ENCODE measurements around the gene HDAC4.

The HDAC4 gene

DNA sequence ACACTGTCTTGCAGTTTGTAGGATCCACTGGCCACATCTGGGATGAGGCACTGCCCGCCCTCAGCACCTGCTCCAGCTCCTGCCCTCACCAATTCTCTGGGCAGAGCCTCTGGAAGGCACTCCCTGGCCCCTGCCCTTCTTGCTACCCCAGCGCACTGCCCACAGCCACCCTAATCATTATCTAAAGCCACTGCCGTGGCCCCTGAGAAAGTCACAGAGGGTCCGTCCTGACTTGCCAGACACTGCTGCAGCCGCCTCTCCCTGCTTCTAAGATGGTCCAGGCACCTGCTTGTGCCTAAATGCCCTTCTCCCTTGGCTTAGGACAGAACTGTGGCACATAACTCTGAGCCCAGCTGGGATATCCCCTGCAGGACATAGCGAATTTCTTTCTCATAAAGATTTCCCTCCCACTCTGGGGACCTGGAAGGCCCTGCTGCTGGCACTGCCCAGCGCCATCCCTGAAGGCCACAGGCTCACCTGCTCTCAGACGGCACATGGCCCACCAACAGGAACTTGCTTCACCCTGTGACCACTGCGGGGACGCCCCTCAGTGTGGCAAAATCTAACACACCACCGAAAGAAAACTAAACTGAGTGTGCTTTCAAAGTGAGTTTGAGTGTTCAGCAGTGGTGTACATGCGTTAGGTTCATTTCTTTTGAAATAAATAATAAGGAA is 244.9 kb downstream of the HDAC4 start:
- no peak for DNase-seq (ENCODE audit: low read depth in 2 of 2)

DNA sequence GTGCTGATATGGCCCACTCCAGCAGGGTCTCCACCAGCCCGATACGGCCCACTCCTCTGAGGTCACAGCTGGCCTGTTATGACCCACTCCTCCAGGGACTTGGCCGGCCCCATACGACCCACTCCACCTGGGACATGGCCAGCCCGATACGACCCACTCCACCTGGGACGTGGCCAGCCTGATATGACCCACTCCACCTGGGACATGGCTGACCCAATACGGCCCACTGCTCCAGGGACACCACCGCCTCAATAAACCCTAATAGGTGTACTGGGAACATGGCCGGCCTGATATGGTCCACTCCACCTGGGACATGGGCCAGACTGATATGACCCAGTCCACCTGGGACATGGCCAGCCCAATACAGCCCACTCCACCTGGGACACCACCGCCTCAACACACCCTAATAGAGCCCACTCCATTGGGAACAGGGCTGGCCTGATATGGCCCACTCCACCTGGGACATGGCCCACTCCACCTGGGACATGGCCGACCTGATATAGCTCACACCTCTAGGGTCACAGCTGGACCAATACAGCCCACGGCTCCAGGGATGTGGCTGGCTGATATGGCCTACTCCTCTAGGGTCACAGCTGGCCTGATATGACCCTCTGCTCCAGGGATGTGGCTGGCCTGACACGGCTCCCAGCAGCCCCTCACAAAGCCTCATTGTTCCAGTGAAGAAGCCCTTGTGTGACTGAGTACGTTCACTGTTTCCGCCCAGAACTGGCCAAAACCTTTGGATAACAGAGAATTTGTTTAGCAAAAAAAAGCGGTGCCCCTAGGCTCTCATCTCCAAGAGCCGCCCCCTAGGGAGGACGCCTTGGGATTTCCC is 245.6 kb downstream of the HDAC4 start:
- no peak for DNase-seq (ENCODE audit: low read depth in 2 of 2)

DNA sequence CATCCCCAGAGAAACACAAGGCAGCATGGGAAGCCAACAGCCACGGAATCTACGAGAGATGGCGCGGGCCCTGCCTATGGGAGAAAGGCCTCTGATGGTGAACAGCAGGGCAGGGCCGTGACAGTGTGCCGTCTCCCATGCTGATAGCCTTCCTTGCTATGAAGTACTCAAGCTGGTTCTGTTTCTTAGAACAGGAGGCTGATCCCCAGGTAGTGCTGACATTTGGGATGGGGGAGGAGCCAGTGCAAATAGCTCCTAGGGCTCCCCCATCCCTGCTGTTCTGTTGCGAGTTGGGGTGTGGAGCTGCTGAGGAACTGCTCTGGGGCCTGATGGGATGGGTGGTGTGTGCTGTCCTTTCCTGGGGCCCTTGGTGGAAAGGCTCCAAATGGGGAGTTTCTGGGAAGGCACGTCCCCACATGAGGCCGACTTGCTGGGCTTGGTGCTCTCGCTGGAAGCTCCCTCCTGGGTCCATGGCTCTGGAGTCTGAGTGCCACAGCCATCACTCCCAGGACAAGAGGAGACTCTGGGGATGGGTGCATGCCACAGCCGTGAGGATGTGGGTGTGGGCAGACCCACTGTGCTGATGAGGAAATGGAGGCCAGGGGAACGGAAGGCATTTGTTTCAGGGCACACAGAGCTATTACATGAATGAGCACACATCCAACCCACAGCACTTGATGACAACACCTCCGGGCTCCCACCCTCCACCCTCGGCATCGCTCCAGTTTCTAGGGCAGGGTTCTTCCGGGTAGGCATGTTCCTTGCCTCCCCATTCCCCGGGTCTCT is 246.8 kb downstream of the HDAC4 start:
- no peak for DNase-seq (ENCODE audit: low read depth in 2 of 2)

DNA sequence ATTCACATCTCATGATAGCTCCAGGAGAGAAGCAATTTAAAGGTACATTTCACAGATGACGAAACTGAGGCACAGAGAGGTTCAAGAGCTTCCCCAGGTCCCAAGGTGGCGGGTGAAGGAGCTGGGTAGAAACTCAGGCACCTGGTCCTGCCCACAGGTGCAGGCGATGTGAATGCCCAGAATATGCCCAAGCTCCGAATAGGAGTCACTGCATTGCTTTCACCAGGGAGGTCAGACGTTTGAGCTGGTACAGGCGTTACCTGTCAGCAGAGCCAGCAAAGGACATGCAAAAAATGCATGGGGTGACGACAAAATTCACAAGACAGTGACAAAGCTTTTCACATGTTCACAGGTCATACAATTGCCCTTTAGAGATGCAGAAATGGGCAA is 247.9 kb downstream of the HDAC4 start:
- no peak for DNase-seq (ENCODE audit: low read depth in 2 of 2)

DNA sequence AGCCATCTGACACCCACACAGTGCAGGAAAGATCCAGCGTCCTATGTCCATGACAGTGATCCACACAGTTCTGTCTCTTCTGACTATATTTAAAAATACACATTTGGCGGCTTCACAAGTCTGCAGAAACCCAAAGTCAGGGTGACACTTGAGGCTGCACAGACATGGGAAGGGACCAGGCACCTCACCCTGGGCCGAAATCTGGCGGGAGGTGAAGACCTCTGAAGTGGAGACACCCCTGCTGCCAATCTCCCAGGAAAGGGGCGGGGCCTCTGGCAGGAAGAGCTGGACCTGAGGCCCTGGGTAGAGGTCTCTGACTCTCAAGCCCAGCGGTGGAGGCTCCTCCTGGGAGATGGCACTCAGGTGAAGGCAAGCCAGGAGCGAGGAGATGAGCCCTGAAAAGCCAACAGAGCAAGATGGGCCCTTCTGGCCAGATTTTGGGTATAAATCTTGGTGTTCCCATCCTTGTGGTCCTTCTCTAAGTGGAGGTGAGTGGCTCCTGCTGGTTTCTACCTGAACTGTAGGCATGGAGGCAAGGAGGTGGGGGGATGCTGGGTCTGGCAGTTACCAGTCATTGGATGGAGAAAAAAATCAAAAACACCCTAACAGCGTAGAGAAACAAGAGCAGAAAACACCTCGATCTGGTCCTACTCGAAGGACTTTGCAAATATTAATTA is 248.4 kb downstream of the HDAC4 start:
- DNase-seq (ENCODE audit: low read depth in 2 of 2), result no peak

DNA sequence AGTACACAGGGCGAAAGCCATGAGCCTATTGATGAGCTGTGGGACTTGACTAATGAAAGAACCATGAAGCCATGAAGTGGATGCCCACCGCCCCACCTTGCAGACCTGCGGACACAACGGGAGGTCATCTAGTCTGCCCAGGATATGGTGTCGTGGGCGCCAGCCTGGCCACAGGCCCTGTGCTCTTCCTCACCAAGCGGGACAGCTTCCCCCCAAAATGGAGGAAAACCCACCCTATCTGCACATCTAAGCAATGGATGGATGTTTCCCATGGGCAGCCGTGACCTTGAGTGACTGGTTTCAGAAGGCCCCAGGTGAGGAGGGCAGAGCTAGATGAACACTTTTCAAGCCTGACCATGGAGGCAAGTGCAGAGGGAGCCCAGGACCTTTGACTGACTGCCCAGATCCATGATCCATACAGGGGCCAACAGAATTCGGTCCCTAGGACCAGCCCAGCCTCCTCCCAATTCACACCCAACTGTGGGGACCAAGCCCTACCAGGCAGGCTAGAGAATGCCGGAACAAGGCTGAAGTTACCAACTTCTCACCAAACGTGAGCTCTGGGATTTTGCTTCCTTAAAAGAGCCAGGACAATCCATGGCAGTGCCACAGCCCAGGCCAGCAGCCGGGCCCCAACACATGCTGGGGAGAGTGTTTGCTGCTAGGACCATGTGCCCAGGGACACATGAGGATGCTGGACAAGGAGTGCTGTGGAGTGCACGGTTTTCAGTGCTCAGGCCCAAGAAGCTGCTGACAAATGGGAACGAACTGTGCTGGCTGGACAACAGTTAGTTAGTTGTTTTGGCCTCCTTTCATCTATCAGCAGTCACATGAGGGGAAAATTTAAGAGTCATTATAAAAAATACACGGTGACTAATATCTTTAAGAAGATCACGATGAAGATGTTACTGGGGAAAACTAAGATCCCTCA is 249.4 kb downstream of the HDAC4 start:
- no peak for DNase-seq (ENCODE audit: low read depth in 2 of 2)

DNA sequence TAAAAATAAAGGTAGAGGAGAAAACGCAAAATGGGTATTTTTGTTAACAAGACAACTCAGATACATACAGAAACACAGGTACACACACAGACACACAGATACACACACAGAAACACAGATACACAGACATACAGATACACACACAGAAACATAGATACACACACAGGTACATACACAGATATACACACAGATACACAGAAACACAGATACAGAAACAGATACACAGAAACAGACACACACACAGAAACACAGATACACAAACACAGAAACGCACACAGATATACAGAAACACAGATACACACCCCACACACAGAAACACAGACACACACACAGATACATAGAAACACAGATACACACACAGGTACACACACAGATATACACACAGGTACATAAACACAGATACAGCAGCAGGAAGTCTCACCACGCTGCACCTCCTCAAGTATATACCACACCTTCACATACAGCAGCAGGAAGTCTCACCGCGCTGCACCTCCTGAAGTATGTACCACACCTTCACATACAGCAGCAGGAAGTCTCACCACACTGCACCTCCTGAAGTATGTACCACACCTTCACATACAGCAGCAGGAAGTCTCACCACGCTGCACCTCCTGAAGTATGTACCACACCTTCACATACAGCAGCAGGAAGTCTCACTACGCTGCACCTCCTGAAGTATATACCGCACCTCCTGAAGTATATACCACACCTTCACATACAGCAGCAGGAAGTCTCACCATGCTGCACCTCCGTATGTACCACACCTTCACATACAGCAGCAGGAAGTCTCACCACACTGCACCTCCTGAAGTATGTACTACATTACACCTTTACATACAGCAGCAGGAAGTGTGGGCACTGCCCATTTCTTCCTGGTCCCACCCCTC is 250.5 kb downstream of the HDAC4 start:
- no peak for DNase-seq (ENCODE audit: low read depth in 2 of 2)

DNA sequence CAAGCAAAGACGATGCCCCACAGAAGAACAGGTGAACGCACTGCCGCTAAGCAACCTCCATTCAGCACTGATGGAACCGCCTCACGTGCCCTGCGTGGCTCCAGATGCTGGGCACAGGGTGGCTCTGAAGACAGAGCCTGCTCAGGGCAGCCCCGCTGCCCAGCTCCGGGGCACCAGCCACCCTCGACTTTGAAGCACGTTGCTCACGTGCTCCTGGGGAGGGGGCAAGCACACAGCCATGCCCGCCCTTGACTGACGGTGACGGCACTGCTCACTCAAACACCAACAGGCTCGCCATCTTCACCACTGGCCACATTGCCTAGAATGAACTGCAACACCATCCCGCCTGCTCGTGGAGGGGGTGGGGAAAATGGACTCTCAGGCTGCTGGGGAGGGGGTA is 251.3 kb downstream of the HDAC4 start:
- DNase-seq (ENCODE audit: low read depth in 2 of 2), result no peak

DNA sequence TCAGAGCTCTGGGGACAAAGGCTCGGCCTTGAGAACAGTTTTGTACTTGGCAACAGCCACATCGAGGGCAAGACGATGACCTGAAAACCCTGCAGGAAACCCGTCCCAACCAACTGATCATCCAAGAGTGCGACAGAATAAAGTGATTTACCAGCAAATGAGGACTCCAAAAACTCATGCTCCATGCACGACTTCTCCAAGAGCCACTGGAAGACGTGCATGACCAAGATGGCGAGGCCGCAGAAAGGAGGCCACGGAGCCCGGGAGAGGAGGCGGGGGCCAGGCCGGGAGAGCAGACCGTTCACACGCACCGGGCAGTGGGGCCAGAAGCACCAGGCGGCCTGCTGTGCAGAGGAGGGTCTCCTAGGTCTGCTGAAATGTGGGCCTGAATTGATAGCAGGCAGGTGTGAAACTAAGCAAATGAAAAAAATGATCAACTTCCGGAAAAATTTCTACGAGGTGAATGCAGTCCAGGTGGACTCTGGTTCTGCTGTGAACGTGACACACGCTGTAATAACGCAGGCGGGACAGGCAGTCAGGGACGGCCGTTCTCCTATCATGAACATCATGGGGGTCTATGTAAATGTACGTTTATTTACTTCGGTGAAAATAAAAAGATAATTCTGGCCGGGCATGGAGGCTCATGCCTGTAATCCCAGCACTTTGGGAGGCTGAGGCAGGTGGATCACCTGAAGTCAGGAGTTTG is 252.2 kb downstream of the HDAC4 start:
- no peak for DNase-seq (ENCODE audit: low read depth in 2 of 2)

DNA sequence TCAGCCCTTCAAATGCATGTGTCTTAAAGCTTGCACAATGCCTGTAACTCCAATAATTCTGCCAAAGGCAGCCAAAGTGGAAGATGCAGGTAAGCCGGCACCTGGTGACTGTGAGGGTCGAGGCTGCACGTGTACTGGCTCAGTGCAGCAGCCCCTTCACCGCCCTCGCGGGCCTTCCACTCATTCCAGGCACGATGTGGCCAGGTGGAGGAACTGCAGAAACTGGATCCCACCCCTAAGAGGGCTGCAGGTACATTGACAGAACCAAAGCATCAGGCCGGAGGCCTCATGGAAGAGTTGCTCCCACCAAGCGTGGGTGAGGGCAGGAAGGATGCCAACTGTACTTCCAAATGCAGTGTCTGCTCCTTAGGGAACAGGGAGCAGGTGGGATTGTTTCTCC is 253.4 kb downstream of the HDAC4 start:
- DNase-seq (ENCODE audit: low read depth in 2 of 2), result no peak

DNA sequence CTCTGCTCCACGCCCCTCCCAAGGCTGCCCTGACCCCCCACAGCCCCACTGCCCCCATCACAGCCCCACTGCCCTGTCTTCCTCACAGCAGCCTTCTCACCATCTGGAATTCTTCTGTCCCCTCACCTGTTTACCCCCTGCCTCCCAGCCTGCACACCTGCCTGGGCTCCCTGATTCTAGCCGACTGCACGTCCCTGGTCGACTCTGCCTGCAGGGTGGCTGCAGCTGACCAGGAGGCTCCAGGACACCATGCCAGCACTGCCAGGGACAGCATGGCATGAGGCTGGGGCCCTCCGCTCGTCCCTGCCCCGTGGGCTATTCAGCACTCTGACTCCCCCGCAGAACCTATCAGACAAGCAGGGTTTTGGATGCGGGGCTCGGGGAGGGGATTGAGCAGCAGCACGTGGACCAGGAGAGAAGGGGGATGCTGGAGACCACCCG is 254.1 kb downstream of the HDAC4 start:
- DNase-seq (ENCODE audit: low read depth in 2 of 2), result no peak

DNA sequence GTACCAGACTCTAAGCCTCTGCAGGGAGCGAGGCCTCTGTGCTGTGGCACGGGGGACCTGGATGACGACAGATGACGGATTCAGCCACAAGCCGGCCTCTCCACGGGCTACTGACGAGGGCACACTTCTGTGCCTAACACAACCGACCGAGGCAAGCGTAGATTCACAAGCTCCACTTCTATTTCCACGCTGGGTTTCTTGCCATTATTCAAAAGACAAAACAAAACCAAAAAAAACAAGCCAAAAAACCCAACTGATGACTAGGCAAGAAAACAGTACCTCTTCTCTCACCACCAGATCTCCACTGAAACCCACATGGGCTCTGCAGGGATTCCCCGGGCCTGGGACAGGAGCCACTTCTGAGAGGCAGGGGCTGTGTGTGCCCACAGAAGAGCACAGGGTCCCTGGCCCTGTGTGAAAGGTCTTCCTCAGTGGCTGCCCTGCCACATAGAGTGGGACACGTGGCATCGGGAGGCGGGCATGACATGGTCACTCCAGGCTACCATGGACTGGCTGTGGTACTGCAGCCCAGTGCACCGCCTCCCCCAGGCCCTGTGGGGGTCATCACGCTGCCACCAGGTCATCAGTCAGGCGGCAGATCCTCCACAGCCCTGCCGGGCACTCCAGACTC is 254.7 kb downstream of the HDAC4 start:
- DNase-seq (ENCODE audit: low read depth in 2 of 2), result no peak

DNA sequence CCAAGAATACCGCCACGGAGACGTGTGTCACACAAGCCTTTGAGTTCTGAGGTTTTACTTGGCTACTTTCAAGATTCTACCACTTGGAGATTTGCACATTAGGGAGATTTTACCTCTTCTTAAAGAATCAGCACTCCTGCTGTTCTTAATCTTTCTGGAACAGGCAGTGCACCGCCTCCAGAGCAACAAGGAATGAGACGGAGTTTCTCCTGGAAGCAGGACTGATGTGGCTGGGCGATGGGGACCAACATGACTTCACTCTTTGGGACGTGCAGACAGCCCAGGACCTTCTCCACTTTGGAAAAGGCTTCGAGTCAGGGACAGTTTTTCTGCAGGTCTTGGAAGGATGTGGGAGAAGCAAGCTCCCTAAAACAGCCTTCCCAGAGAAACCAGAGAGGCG is 255.2 kb downstream of the HDAC4 start:
- no peak for DNase-seq (ENCODE audit: low read depth in 2 of 2)

DNA sequence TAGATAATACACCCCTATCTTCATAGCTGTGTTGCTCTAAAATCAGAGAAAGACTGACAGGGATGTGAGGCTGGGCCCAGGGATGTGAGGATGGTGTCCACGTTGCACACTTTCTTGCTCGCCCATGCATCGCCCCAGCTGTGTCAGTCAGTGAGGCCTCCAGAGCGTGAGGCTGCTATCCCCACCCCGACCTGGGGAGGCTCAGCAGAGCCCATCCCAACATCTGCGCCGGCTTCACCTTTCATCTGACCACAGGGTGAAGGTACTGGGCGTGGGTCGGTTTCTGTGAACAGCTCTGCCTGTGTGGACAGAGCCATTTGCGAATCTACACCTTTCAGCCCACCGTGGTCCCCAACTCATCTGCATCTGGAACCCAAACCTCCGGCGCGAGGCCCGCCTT is 255.7 kb downstream of the HDAC4 start:
- DNase-seq (ENCODE audit: low read depth in 2 of 2), result no peak

DNA sequence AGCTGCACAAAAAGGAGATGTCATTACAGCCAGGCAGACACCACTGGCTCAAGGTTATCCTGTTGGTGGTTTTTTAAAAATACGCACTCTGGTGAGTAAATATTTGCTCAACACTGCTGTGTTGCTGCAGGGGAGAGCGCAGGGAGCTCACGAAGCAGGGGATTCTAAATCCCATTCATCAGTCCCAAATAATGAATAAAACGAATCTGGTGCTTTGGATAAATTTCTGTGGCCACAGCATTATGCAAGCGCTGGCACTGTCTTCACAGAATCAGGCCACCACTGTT is 256.2 kb downstream of the HDAC4 start:
- no peak for DNase-seq (ENCODE audit: low read depth in 2 of 2)

DNA sequence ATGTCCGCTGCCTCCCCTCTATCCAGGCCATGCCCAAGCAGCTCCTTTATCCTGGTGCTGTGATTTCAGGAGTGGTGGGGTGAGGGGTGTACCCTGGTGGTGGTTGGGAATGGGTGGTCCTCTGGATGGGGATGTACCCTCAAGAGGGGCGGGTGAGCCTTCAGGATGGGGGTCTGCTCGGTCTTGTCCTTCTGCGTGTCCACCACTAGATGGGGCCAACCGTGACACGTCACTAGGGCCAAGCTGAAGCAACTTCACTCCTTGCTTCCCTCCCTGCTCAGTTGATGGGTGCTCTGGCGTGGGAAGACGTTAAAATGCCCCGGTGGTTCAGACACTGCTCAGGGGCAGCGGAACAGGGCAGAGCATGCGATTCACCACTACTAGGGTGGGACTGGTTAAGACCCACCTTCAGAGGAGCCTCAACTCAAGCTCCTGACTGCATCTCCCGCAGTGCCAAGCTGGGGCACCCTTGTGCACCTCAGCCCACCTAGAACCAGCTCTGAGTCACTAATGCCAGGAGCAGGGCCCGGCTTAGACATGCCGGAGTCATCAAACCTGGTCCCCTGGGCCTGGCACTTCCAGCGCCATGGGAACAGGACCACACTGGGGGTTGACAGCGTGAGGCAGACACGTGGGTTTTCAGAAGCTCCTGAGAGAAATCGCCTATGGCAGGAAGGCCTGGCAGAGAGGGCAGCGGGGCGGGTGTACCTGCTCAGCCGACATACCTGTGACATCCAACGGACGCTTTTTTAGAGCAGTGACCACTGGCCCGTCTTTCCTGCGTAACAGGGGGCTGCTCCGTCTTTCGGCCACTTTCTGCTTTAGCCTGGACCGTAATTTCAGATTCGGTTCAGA is 256.7 kb downstream of the HDAC4 start:
- no peak for DNase-seq (ENCODE audit: low read depth in 2 of 2)

DNA sequence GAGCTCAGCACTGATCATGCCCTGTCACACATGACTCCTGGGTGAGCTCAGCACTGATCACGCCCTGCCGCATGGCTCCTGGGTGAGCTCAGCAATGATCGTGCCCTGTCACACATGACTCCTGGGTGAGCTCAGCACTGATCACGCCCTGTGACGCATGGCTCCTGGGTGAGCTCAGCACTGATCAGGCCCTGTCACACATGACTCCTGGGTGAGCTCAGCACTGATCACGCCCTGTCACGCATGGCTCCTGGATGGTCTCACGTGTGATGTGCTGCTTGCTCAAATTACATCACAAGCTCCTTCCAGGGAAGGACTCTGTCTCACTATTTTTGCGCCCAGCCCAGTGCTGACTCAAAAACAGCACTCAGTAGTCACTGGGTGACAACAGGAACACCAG is 258.0 kb downstream of the HDAC4 start:
- DNase-seq (ENCODE audit: low read depth in 2 of 2), result no peak

DNA sequence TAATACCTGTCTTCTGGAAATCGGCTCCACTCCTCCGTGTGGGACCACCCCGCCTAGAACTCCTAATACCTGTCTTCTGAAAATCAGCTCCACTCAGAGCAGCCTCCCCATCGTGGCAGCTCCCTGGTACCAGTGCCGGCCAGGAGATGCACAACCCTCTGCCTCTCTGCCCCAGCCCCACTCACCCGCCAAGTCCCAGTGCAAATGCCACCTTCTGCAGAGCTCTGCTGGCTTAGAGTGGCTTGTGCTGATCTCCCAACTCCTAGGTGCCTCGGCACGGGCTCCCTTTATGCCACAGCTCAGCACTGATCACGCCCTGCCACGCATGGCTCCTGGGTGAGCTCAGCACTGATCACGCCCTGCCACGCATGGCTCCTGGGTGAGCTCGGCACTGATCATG is 258.5 kb downstream of the HDAC4 start:
- no peak for DNase-seq (ENCODE audit: low read depth in 2 of 2)
